WTC11 (cell line): Measurements from ENCODE around the gene ADARB2. TPM values are rescaled to one million over a fixed set of nuclear protein-coding genes. Genes with fewer than 3 reads are reported as not detected.

Source experiments
- ATAC-seq: fragments of 200-7000 bp; cut with Tn5 transposase; 2 replicates; pipeline ENCODE4 v1.10.0; 2021; ENCODE audit warnings: mild to moderate bottlenecking, moderate library complexity
- CTCF ChIA-PET: fragments of 300-600 bp; sonication (Branson Sonifier 250); formaldehyde crosslinking; loops from one replicate; lab custom pipeline; 2021; ENCODE audit warnings: antibody characterized with exemption; lab: Charles Lee
- POLR2A ChIA-PET: fragments of 350-600 bp; sonication (Branson Sonifier 250); formaldehyde crosslinking; loops from one replicate; lab custom pipeline; 2021; ENCODE audit warnings: antibody characterized with exemption; lab: Charles Lee
- DNase-seq: peaks from one replicate; pipeline ENCODE4 v3.0.0; 2021; ENCODE audit warnings: low spot score
- H3K27ac Mint-ChIP-seq: 2 replicates; pipeline ENCODE4 v1.8.0; 2021; ENCODE audit warnings: mixed read lengths
- H3K27me3 Mint-ChIP-seq: 2 replicates; pipeline ENCODE4 v1.8.0; 2021; ENCODE audit warnings: low read depth, mild to moderate bottlenecking, moderate library complexity, mixed read lengths
- H3K36me3 Mint-ChIP-seq: 2 replicates; pipeline ENCODE4 v1.8.0; 2021; ENCODE audit warnings: mixed read lengths
- H3K4me1 Mint-ChIP-seq: 2 replicates; pipeline ENCODE4 v1.8.0; 2022; ENCODE audit warnings: mixed read lengths
- H3K4me3 Mint-ChIP-seq: 2 replicates; pipeline ENCODE4 v1.8.0; 2021; ENCODE audit warnings: mild to moderate bottlenecking, moderate library complexity, mixed read lengths
- H3K9me3 Mint-ChIP-seq: 2 replicates; pipeline ENCODE4 v1.8.0; 2021; ENCODE audit warnings: mixed read lengths
- CBFB ChIP-seq: sonication (generic); formaldehyde crosslinking; IDR thresholded peaks from 2 replicates; pipeline ENCODE4 v1.8.1; 2022; ENCODE audit warnings: mild to moderate bottlenecking, low read depth, missing genetic modification reagents
- GTF2I ChIP-seq: fragments of 250-450 bp; sonication (Bioruptor Pico); conservative IDR thresholded peaks from 2 replicates; pipeline ENCODE4 v1.4.0; 2021; ENCODE audit warnings: mild to moderate bottlenecking
- NFATC4 ChIP-seq: fragments of 250-450 bp; sonication (Bioruptor Pico); IDR thresholded peaks from 2 replicates; pipeline ENCODE4 v1.9.0; 2021; ENCODE audit warnings: mild to moderate bottlenecking
- TEAD4 ChIP-seq: sonication (generic); formaldehyde crosslinking; IDR thresholded peaks from 2 replicates; pipeline ENCODE4 v1.8.0; 2022; ENCODE audit warnings: mild to moderate bottlenecking, missing genetic modification reagents
- ZBTB21 ChIP-seq: sonication (generic); formaldehyde crosslinking; IDR thresholded peaks from 2 replicates; pipeline ENCODE4 v1.8.1; 2023; ENCODE audit warnings: mild to moderate bottlenecking, missing genetic modification reagents, borderline replicate concordance
- ZNF416 ChIP-seq: fragments of 250-450 bp; sonication (Bioruptor Pico); IDR thresholded peaks from 2 replicates; pipeline ENCODE4 v1.9.0; 2021; ENCODE audit warnings: mild to moderate bottlenecking, inconsistent platforms
- ZNF532 ChIP-seq: fragments of 250-450 bp; sonication (Bioruptor Pico); IDR thresholded peaks from 2 replicates; pipeline ENCODE4 v1.9.0; 2021; ENCODE audit warnings: mild to moderate bottlenecking, borderline replicate concordance
- ZNF671 ChIP-seq: fragments of 250-450 bp; sonication (Bioruptor Pico); IDR thresholded peaks from 2 replicates; pipeline ENCODE4 v1.8.0; 2021; ENCODE audit warnings: mild to moderate bottlenecking
- total RNA-seq: library from RNA; stranded (reverse); gene quantifications from 3 replicates; pipeline ENCODE4 v1.2.3, GENCODE V29; 2021
- TF ChIP-seq, protein P1 (sequence below): sonication (generic); formaldehyde crosslinking; IDR thresholded peaks from 2 replicates; pipeline ENCODE4 v1.8.0; 2022; ENCODE audit warnings: mild to moderate bottlenecking, missing genetic modification reagents
- TF ChIP-seq, protein P2 (sequence below): sonication (generic); formaldehyde crosslinking; IDR thresholded peaks from 2 replicates; pipeline ENCODE4 v1.8.1; 2023; ENCODE audit warnings: mild to moderate bottlenecking, missing genetic modification reagents, moderate library complexity
- TF ChIP-seq, protein P3 (sequence below): sonication (generic); formaldehyde crosslinking; conservative IDR thresholded peaks from 2 replicates; pipeline ENCODE4 v1.8.1; 2023; ENCODE audit warnings: mild to moderate bottlenecking, low read depth, missing genetic modification reagents, moderate library complexity
- TF ChIP-seq, protein P4 (sequence below): sonication (generic); formaldehyde crosslinking; conservative IDR thresholded peaks from 2 replicates; pipeline ENCODE4 v1.8.1; 2022; ENCODE audit warnings: mild to moderate bottlenecking, missing genetic modification reagents
- TF ChIP-seq, protein P5 (sequence below): sonication (generic); formaldehyde crosslinking; IDR thresholded peaks from 2 replicates; pipeline ENCODE4 v1.8.1; 2023; ENCODE audit warnings: mild to moderate bottlenecking, missing genetic modification reagents

ADARB2 gene
- total RNA-seq, 1 experiment from 2014 or later, result 3.7 TPM

DNA sequence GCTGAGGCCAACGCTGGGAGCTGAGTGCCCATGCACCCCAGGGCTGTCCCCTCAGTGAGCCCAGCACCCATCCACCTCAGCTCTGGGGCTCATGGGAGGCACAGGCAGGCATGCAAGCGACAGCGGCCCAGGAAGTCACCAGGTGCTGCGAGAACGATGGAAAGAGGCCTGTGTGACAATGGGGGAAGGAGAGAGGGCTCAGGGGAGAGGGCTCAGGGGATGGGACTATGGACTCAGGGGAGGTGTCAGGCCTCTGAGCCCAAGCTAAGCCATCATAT, 388.6 kb downstream of the ADARB2 start:
- H3K4me1 Mint-ChIP-seq, result peaks cover 28% of the 10 kb centered on the region
- no peaks in the 10 kb centered on the region for H3K27me3 Mint-ChIP-seq
- H3K27ac Mint-ChIP-seq, result no peak overlapping the region
- DNase-seq (no peak), ATAC-seq (no peak)
- CTCF ChIA-PET, result interaction anchor here (0.7 kb wide), 1 partner anchor 20 kb away, joined by 3 read pairs; no protein-coding TSS in a partner anchor
- no peaks in the 10 kb centered on the region for H3K36me3 Mint-ChIP-seq
- no peak overlapping the region for H3K4me3 Mint-ChIP-seq
- POLR2A ChIA-PET, result no interaction called here
- H3K9me3 Mint-ChIP-seq, result no peaks in the 10 kb centered on the region
- TF ChIP-seq, protein P1, sequence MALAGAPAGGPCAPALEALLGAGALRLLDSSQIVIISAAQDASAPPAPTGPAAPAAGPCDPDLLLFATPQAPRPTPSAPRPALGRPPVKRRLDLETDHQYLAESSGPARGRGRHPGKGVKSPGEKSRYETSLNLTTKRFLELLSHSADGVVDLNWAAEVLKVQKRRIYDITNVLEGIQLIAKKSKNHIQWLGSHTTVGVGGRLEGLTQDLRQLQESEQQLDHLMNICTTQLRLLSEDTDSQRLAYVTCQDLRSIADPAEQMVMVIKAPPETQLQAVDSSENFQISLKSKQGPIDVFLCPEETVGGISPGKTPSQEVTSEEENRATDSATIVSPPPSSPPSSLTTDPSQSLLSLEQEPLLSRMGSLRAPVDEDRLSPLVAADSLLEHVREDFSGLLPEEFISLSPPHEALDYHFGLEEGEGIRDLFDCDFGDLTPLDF, result no peak
- TF ChIP-seq, protein P2, sequence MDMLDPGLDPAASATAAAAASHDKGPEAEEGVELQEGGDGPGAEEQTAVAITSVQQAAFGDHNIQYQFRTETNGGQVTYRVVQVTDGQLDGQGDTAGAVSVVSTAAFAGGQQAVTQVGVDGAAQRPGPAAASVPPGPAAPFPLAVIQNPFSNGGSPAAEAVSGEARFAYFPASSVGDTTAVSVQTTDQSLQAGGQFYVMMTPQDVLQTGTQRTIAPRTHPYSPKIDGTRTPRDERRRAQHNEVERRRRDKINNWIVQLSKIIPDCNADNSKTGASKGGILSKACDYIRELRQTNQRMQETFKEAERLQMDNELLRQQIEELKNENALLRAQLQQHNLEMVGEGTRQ (CRISPR knock-in tag), result no peak
- no peak for TF ChIP-seq ZBTB21 (CRISPR knock-in tag)
- TF ChIP-seq, protein P3, sequence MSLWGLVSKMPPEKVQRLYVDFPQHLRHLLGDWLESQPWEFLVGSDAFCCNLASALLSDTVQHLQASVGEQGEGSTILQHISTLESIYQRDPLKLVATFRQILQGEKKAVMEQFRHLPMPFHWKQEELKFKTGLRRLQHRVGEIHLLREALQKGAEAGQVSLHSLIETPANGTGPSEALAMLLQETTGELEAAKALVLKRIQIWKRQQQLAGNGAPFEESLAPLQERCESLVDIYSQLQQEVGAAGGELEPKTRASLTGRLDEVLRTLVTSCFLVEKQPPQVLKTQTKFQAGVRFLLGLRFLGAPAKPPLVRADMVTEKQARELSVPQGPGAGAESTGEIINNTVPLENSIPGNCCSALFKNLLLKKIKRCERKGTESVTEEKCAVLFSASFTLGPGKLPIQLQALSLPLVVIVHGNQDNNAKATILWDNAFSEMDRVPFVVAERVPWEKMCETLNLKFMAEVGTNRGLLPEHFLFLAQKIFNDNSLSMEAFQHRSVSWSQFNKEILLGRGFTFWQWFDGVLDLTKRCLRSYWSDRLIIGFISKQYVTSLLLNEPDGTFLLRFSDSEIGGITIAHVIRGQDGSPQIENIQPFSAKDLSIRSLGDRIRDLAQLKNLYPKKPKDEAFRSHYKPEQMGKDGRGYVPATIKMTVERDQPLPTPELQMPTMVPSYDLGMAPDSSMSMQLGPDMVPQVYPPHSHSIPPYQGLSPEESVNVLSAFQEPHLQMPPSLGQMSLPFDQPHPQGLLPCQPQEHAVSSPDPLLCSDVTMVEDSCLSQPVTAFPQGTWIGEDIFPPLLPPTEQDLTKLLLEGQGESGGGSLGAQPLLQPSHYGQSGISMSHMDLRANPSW (CRISPR knock-in tag), result no peak

DNA sequence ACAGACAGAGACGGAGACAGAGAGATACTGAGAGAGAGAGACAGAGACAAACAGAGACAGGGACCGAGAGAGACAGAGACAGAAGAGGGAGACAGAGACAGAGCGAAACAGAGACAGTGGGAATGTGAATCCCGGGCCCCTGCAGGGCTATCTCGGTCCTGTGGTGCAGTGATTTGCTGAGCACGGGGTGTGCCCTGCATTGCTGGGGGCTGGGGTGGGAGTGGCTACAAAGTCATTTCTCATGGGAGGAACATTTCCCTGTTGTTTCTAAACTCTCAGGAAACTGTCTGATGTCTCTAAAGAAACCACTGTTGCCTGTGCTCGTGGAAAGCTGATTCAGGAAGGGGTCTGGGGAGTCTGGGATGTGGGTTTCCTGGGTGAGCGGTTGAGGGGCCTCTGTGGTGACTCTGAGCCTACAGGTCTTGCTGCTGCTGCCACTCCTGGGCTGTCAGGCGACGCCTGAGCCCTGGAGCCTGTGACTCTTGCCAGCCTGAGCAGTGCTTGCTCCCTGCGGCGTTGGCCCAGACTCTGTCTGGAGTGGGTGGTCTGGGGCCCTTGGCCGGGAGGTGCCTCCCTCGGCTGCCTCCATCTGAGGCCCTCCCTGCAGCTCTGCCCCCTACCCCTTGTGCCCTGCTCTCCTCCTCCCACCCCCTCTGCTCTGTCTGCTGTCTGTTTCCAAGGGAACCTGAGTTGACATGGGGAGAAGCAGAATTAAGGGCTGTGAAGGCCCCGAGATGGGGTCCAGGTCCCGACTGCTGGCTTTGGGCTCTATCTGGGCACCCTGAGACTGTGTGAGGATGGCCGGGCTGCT, 389.2 kb downstream of the ADARB2 start:
- Mint-ChIP-seq H3K4me1 (peaks cover 28% of the 10 kb centered on the region), H3K9me3 (peaks cover 5% of the 10 kb centered on the region; the same call in 1 of the 2 replicates), H3K36me3 (no peaks in the 10 kb centered on the region), H3K4me3 (no peak overlapping the region), H3K27me3 (no peaks in the 10 kb centered on the region), H3K27ac (no peak overlapping the region)
- DNase-seq (no peak), ATAC-seq (peak; percentile 82)
- ChIA-PET CTCF (interaction anchor here (0.7 to 1.2 kb wide), 2 partner anchors 21 kb away, joined by 3 read pairs; no protein-coding TSS in a partner anchor), POLR2A (no interaction called here)
- TF ChIP-seq, protein P4, sequence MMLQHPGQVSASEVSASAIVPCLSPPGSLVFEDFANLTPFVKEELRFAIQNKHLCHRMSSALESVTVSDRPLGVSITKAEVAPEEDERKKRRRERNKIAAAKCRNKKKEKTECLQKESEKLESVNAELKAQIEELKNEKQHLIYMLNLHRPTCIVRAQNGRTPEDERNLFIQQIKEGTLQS (CRISPR knock-in tag), result no peak

- no peak overlapping the region for H3K27ac Mint-ChIP-seq
- DNase-seq, result no peak
- ChIA-PET CTCF (interaction anchor here (1.2 kb wide), 1 partner anchor 22 kb away, joined by 3 read pairs; no protein-coding TSS in a partner anchor), POLR2A (no interaction called here)
- peak; percentile 22; the same call in 1 of the 2 replicates for ATAC-seq
- no peak overlapping the region for H3K4me3 Mint-ChIP-seq
- H3K4me1 Mint-ChIP-seq, result peaks cover 28% of the 10 kb centered on the region
- peaks cover 5% of the 10 kb centered on the region; the same call in 1 of the 2 replicates for H3K9me3 Mint-ChIP-seq
- H3K36me3 Mint-ChIP-seq, result no peaks in the 10 kb centered on the region
- H3K27me3 Mint-ChIP-seq, result no peaks in the 10 kb centered on the region
- TF ChIP-seq, protein P3 (CRISPR knock-in tag), result no peak
- TF ChIP-seq CBFB (no peak), ZNF416 (CRISPR knock-in tag) (no peak), NFATC4 (CRISPR knock-in tag) (no peak), GTF2I (CRISPR knock-in tag) (no peak), ZNF671 (CRISPR knock-in tag) (no peak), TEAD4 (no peak), ZNF532 (CRISPR knock-in tag) (no peak)
- TF ChIP-seq, protein P5, sequence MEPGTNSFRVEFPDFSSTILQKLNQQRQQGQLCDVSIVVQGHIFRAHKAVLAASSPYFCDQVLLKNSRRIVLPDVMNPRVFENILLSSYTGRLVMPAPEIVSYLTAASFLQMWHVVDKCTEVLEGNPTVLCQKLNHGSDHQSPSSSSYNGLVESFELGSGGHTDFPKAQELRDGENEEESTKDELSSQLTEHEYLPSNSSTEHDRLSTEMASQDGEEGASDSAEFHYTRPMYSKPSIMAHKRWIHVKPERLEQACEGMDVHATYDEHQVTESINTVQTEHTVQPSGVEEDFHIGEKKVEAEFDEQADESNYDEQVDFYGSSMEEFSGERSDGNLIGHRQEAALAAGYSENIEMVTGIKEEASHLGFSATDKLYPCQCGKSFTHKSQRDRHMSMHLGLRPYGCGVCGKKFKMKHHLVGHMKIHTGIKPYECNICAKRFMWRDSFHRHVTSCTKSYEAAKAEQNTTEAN, result no peak
These were observed 389.8 kb downstream of the ADARB2 start for GRCh38 chr10:1347525-1347924.
